Stomach (tissue), 9 donors: Measurements from ENCODE around the gene COL23A1. TPM values are rescaled to one million over a fixed set of nuclear protein-coding genes. Genes with fewer than 3 reads are reported as not detected.

Source experiments
- DNase-seq, 2 donors: peaks; one replicate each; pipeline versions ENCODE4 v3.0.0 to v3.0.0-alpha.2; 2013 to 2019
- H3K27ac ChIP-seq, 5 donors: fragments of 200-600 bp in 4 of 5; sonication (generic) in 4 of 5; one replicate each; pipeline ENCODE4 v1.5.1; 2013 to 2019; ENCODE audit warnings: mild to moderate bottlenecking in 1 of 5, moderate library complexity in 1 of 5
- H3K27me3 ChIP-seq, 3 donors: fragments of 200-600 bp; sonication (generic); one replicate each; pipeline ENCODE4 v1.5.1; 2017 to 2019; ENCODE audit warnings: mixed run types in 1 of 3
- H3K36me3 ChIP-seq, 4 donors: fragments of 200-600 bp; sonication (generic); 1 replicate in 3 of 4; 2 replicates in 1 of 4; pipeline ENCODE4 v1.5.1; 2016 to 2019
- H3K4me1 ChIP-seq, 4 donors: fragments of 200-600 bp; sonication (generic); one replicate each; pipeline ENCODE4 v1.5.1; 2016 to 2019
- H3K4me3 ChIP-seq, 4 donors: fragments of 200-600 bp; sonication (generic) in 3 of 4; one replicate each; pipeline ENCODE4 v1.5.1; 2016 to 2019; ENCODE audit warnings: mild to moderate bottlenecking in 1 of 4
- H3K9me3 ChIP-seq, 4 donors: fragments of 200-600 bp; sonication (generic); one replicate each; pipeline ENCODE4 v1.5.1; 2016 to 2019
- CTCF ChIP-seq, 7 experiments: fragments of 450-650 bp in 4 of 7; fragments of 200-600 bp in 3 of 7; sonication (generic) in 3 of 7; IDR thresholded peaks; one replicate each; pipeline ENCODE4 v1.5.1; 2016 to 2019; ENCODE audit warnings: antibody characterized with exemption in 7 of 7, control low read depth in 2 of 7, mild to moderate bottlenecking in 1 of 7
- EP300 ChIP-seq: sonication (generic); formaldehyde crosslinking; IDR thresholded peaks from one replicate; pipeline ENCODE4 v1.6.1; 2017; ENCODE audit warnings: antibody characterized with exemption
- POLR2A ChIP-seq, 4 donors: fragments of 450-650 bp; IDR thresholded peaks; one replicate each; pipeline ENCODE4 v1.6.1; 2016; ENCODE audit warnings: antibody characterized with exemption in 4 of 4, control low read depth in 2 of 4, mild to moderate bottlenecking in 1 of 4, moderate library complexity in 1 of 4
- POLR2AphosphoS5 ChIP-seq, 3 donors: sonication (generic); formaldehyde crosslinking; IDR thresholded peaks; one replicate each; pipeline ENCODE4 v1.6.1; 2016; ENCODE audit warnings: antibody characterized with exemption in 3 of 3
- WGBS, 5 donors: extraction: QIAGEN DNeasy Blood & Tissue Kit in 3 of 5; methylation state at CpG; one replicate each; pipeline versions ENCODE4 v1.1.5 to v1.1.7; 2013 to 2018; 5-methylcytosine and 5-hydroxymethylcytosine counted together
- intact Hi-C: fragments of 100-400 bp; cut with DNase I; formaldehyde crosslinking; loops from one replicate; pipeline ENCODE4 v1.15.1; 2023; ENCODE audit warnings: low total_unique reads
- polyA plus RNA-seq, 3 donors: library from polyadenylated mRNA; stranded (reverse); fragments of 200-250 nt; gene quantifications; one replicate each; pipeline ENCODE4 v1.2.3, GENCODE V29; 2013
- total RNA-seq, 5 donors: library from RNA; depleted of rRNA; stranded (reverse); fragments of >200 nt; gene quantifications; one replicate each; pipeline versions ENCODE4 v1.1.0 to v1.2.3, GENCODE V29; 2014 to 2016
- donor health status: healthy with polysubstance abuse.
- donor health status: Bipolar disorder and iron deficiency.
- donor health status: healthy.

COL23A1 gene
- total and polyA plus RNA-seq, 8 donors, result under 0.01 to 7.0 (median 1.4) TPM

GRCh38 chr5:178380086-178380485 lies 210.1 kb downstream of the COL23A1 start:
- DNase-seq, result no peak
- peaks cover 0 to 39% (median 0%) of the 10 kb centered on the region in 3 donors for H3K27me3 ChIP-seq
- 64 to 93% (median 88%) methylated on average over 2 of the region's 2 CpGs for WGBS, 5 donors
- no peaks in the 10 kb centered on the region for H3K36me3 ChIP-seq
- no peaks in the 10 kb centered on the region for H3K9me3 ChIP-seq
- TF ChIP-seq CTCF (IDR thresholded peaks at IDR 0.05) (no peak), POLR2A (IDR thresholded peaks at IDR 0.05) (no peak), EP300 (no peak), POLR2AphosphoS5 (IDR thresholded peaks at IDR 0.05) (no peak)
- H3K4me3 ChIP-seq, result no peak overlapping the region
- intact Hi-C loops, result no loop called here
- peaks cover 0 to 16% (median 5%) of the 10 kb centered on the region in 4 donors for H3K4me1 ChIP-seq
- H3K27ac ChIP-seq, result no peak overlapping the region

GRCh38 chr5:178378527-178379484 lies 211.4 kb downstream of the COL23A1 start:
- no peak overlapping the region for H3K4me3 ChIP-seq
- WGBS, 5 donors, result 67 to 80% (median 77%) methylated on average over 14 of the region's 14 CpGs
- peaks cover 0 to 26% (median 0%) of the 10 kb centered on the region in 3 donors for H3K27me3 ChIP-seq
- DNase-seq, result peak in 1 of 2 donors; percentile 72
- no peak overlapping the region for H3K27ac ChIP-seq
- H3K36me3 ChIP-seq, result no peaks in the 10 kb centered on the region
- H3K4me1 ChIP-seq, result peaks cover 0 to 10% (median 5%) of the 10 kb centered on the region in 4 donors
- no peak for TF ChIP-seq POLR2A (IDR thresholded peaks at IDR 0.05)
- TF ChIP-seq POLR2AphosphoS5 (IDR thresholded peaks at IDR 0.05), result no peak
- no peak for TF ChIP-seq EP300
- TF ChIP-seq CTCF (IDR thresholded peaks at IDR 0.05), result no peak
- no peaks in the 10 kb centered on the region for H3K9me3 ChIP-seq
- intact Hi-C loops, result no loop called here

- H3K27ac ChIP-seq, result no peak overlapping the region
- intact Hi-C loops, result no loop called here
- WGBS, 5 donors, result 87 to 93% (median 93%) methylated on average over 21 of the region's 21 CpGs
- no peak for DNase-seq
- H3K4me1 ChIP-seq, result peaks cover 0 to 10% (median 5%) of the 10 kb centered on the region in 4 donors
- no peak for TF ChIP-seq CTCF (IDR thresholded peaks at IDR 0.05)
- no peak for TF ChIP-seq POLR2AphosphoS5 (IDR thresholded peaks at IDR 0.05)
- TF ChIP-seq POLR2A (IDR thresholded peaks at IDR 0.05), result no peak
- TF ChIP-seq EP300, result no peak
- H3K36me3 ChIP-seq, result no peaks in the 10 kb centered on the region
- peaks cover 0 to 15% (median 0%) of the 10 kb centered on the region in 3 donors for H3K27me3 ChIP-seq
- no peaks in the 10 kb centered on the region for H3K9me3 ChIP-seq
- no peak overlapping the region for H3K4me3 ChIP-seq
Measured at GRCh38 chr5:178377583-178378270, 212.5 kb downstream of the COL23A1 start.

- intact Hi-C loops, result no loop called here
- no peaks in the 10 kb centered on the region for H3K36me3 ChIP-seq
- peak in 1 of 2 donors; percentile 54 for DNase-seq
- WGBS, 5 donors, result 53 to 76% (median 69%) methylated on average over 19 of the region's 19 CpGs
- peaks cover 0 to 8% (median 0%) of the 10 kb centered on the region in 3 donors for H3K27me3 ChIP-seq
- peaks cover 0 to 15% (median 7%) of the 10 kb centered on the region in 4 donors for H3K4me1 ChIP-seq
- H3K27ac ChIP-seq, result no peak overlapping the region
- TF ChIP-seq CTCF (IDR thresholded peaks at IDR 0.05), result no peak
- TF ChIP-seq POLR2A (IDR thresholded peaks at IDR 0.05), result no peak
- TF ChIP-seq POLR2AphosphoS5 (IDR thresholded peaks at IDR 0.05), result no peak
- no peak for TF ChIP-seq EP300
- no peak overlapping the region for H3K4me3 ChIP-seq
- H3K9me3 ChIP-seq, result no peaks in the 10 kb centered on the region
Measured at GRCh38 chr5:178376921-178377582, 213.1 kb downstream of the COL23A1 start.
